Right atrium auricular region (tissue), 2 donors: ENCODE data around the gene ZNF12. TPM values are rescaled to one million over a fixed set of nuclear protein-coding genes. Genes with fewer than 3 reads are reported as not detected.

ENCODE experiments used
- DNase-seq: peaks from one replicate; pipeline ENCODE4 v3.0.0-alpha.2; 2019; ENCODE audit warnings: low spot score
- H3K27ac ChIP-seq, 2 donors: fragments of 200-600 bp; sonication (generic); 1 replicate in 1 of 2; 2 replicates in 1 of 2; pipeline ENCODE4 v1.5.1; 2016 to 2019
- H3K27me3 ChIP-seq, 2 donors: fragments of 200-600 bp; sonication (generic); one replicate each; pipeline versions ENCODE4 v1.5.1 to v1.6.0; 2017 to 2019
- H3K36me3 ChIP-seq: fragments of 200-600 bp; sonication (generic); one replicate; pipeline ENCODE4 v1.5.1; 2016
- H3K4me1 ChIP-seq, 2 donors: fragments of 200-600 bp; sonication (generic); one replicate each; pipeline versions ENCODE4 v1.5.1 to v1.6.0; 2017 to 2019
- H3K4me3 ChIP-seq, 2 donors: fragments of 200-600 bp; sonication (generic); 1 replicate in 1 of 2; 2 replicates in 1 of 2; pipeline ENCODE4 v1.5.1; 2017 to 2019; ENCODE audit warnings: mild to moderate bottlenecking in 1 of 2, moderate library complexity in 1 of 2
- H3K9me3 ChIP-seq, 2 donors: fragments of 200-600 bp; sonication (generic); one replicate each; pipeline ENCODE4 v1.5.1; 2019
- total RNA-seq, 2 donors: library from RNA; depleted of rRNA; stranded (reverse); fragments of >200 nt; gene quantifications; one replicate each; pipeline ENCODE4 v1.1.0, GENCODE V29; 2016
- TF ChIP-seq, protein P1 (sequence below), 2 donors: fragments of 200-600 bp; sonication (generic); IDR thresholded peaks; one replicate each; pipeline ENCODE4 v1.5.1; 2019; ENCODE audit warnings: antibody characterized with exemption in 2 of 2

ZNF12 gene
- total RNA-seq, 2 donors from 2014 or later, result 13.9 to 14.2 TPM

DNA sequence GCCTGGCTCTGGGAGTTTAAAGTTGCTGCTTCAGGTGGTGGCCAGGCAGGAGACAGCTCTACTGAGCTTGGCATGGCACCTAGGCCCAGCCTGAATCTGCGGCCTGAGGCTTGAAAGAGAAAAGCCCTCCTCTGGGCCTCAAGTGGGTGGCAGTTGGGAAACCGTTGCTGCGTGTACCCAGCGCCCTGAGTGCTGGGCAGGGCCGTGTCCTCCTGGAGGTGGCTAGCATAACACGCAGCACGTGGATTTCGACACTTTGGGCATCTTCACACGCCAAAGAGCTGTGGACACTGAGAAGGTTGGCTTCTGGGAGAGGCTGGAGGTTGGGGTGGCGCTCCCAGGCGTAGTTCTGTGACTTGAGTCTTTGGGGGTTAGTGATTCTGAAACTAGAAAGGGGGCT lies 67.1 kb downstream of the ZNF12 start:
- DNase-seq, result no peak
- Histone ChIP-seq H3K36me3 (peaks cover 36% of the 10 kb centered on the region), H3K27me3 (no peaks in the 10 kb centered on the region), H3K4me3 (no peak overlapping the region), H3K9me3 (no peaks in the 10 kb centered on the region), H3K4me1 (peaks cover 0 to 21% of the 10 kb centered on the region in 2 donors), H3K27ac (no peak overlapping the region)
- TF ChIP-seq, protein P1, sequence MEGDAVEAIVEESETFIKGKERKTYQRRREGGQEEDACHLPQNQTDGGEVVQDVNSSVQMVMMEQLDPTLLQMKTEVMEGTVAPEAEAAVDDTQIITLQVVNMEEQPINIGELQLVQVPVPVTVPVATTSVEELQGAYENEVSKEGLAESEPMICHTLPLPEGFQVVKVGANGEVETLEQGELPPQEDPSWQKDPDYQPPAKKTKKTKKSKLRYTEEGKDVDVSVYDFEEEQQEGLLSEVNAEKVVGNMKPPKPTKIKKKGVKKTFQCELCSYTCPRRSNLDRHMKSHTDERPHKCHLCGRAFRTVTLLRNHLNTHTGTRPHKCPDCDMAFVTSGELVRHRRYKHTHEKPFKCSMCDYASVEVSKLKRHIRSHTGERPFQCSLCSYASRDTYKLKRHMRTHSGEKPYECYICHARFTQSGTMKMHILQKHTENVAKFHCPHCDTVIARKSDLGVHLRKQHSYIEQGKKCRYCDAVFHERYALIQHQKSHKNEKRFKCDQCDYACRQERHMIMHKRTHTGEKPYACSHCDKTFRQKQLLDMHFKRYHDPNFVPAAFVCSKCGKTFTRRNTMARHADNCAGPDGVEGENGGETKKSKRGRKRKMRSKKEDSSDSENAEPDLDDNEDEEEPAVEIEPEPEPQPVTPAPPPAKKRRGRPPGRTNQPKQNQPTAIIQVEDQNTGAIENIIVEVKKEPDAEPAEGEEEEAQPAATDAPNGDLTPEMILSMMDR (IDR thresholded peaks at IDR 0.05), result no peak

DNA sequence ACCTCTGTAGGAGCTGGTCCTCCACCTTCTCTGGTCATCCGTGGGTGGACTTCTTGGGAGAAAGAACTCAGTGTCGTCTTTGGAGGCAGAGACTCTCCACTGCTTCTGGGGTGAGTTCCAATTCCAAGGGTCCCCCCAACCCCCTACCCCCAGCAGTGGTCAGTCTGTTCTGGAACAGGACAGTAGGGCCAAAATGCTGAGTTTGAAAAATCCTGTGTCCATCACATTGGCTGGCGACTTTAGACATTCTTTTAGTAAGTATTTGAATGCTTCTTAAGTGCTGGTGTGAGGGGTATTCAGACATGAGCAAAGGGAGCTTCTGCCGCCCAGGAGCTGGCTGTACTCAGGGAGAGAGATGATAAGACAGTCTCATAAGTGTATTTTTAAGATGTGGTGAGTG lies 67.7 kb downstream of the ZNF12 start:
- H3K4me3 ChIP-seq, result no peak overlapping the region
- no peaks in the 10 kb centered on the region for H3K27me3 ChIP-seq
- H3K4me1 ChIP-seq, result peaks cover 0 to 21% of the 10 kb centered on the region in 2 donors
- H3K27ac ChIP-seq, result no peak overlapping the region
- H3K36me3 ChIP-seq, result peaks cover 30% of the 10 kb centered on the region
- TF ChIP-seq, protein P1 (IDR thresholded peaks at IDR 0.05), result no peak
- DNase-seq, result no peak
- no peaks in the 10 kb centered on the region for H3K9me3 ChIP-seq

Other genes with a start within 250 kb of the ZNF12 start
- gene KDELR2, start 222.8 kb downstream of the ZNF12 start, total RNA-seq, result 10 to 100 TPM; 57.6 to 64.7 TPM
- under 1 TPM in 1 of 2 donors, not detected in 1; 0.28 TPM for gene GRID2IP, start 155.5 kb downstream of the ZNF12 start, total RNA-seq
- gene ZDHHC4, start 129.5 kb downstream of the ZNF12 start, total RNA-seq, result 10 to 100 TPM; 37.5 to 48.4 TPM
- gene INTS15, start 116.9 kb downstream of the ZNF12 start, total RNA-seq, result 10 to 100 TPM; 12.5 to 19.5 TPM
- 10 to 100 TPM; 13.3 to 25.2 TPM for gene ZNF853, start 91.3 kb downstream of the ZNF12 start, total RNA-seq
- 10 to 100 TPM in 1 of 2 donors, 1 to 10 TPM in 1; 9.0 to 12.6 TPM for gene ZNF316, start 69.6 kb downstream of the ZNF12 start, total RNA-seq
- under 1 TPM in 1 of 2 donors, not detected in 1; 0.19 TPM for gene RSPH10B2, start 47.2 kb upstream of the ZNF12 start, total RNA-seq
- gene CCZ1B, start 119.3 kb upstream of the ZNF12 start, total RNA-seq, result 10 to 100 TPM; 12.0 to 18.5 TPM